Fibroblast of skin of back (primary cell): ENCODE results near the gene GADD45G.

Source experiments
- DNase-seq: peaks from one replicate; pipeline ENCODE4 v3.0.0-alpha.2; 2013

GADD45G gene

GRCh38 chr9:89609426-89610006, 4.7 kb downstream of the GADD45G start:
- no peak for DNase-seq

GRCh38 chr9:89610391-89610925, 5.6 kb downstream of the GADD45G start:
- no peak for DNase-seq

- no peak for DNase-seq
Observed at GRCh38 chr9:89611425-89611824, 6.6 kb downstream of the GADD45G start.

- DNase-seq, result no peak
Observed at GRCh38 chr9:89612566-89613278, 7.9 kb downstream of the GADD45G start.

GRCh38 chr9:89613912-89614892, 9.4 kb downstream of the GADD45G start:
- no peak for DNase-seq

- DNase-seq, result no peak
Observed at GRCh38 chr9:89615661-89616060, 10.8 kb downstream of the GADD45G start.

GRCh38 chr9:89616411-89616810, 11.6 kb downstream of the GADD45G start:
- DNase-seq, result no peak

- DNase-seq, result no peak
Observed at GRCh38 chr9:89617978-89618377, 13.2 kb downstream of the GADD45G start.

- no peak for DNase-seq
Observed at GRCh38 chr9:89619019-89619418, 14.2 kb downstream of the GADD45G start.

- DNase-seq, result no peak
Observed at GRCh38 chr9:89619424-89620138, 14.8 kb downstream of the GADD45G start.

GRCh38 chr9:89621031-89621430, 16.2 kb downstream of the GADD45G start:
- DNase-seq, result no peak

GRCh38 chr9:89621676-89622075, 16.9 kb downstream of the GADD45G start:
- no peak for DNase-seq

GRCh38 chr9:89622933-89623861, 18.4 kb downstream of the GADD45G start:
- no peak for DNase-seq

GRCh38 chr9:89623925-89624420, 19.2 kb downstream of the GADD45G start:
- DNase-seq, result no peak

- DNase-seq, result no peak
Observed at GRCh38 chr9:89625721-89626687, 21.2 kb downstream of the GADD45G start.

- no peak for DNase-seq
Observed at GRCh38 chr9:89626741-89627265, 22.0 kb downstream of the GADD45G start.

GRCh38 chr9:89628601-89629000, 23.8 kb downstream of the GADD45G start:
- DNase-seq, result no peak

GRCh38 chr9:89629081-89629976, 24.5 kb downstream of the GADD45G start:
- no peak for DNase-seq
